Activated naive CD4-positive, alpha-beta T cell (primary cell): ENCODE results near the gene AMOTL2.

ENCODE experiments used
- DNase-seq, 4 experiments: peaks; one replicate each; lab custom pipeline; 2025; lab: John Stamatoyannopoulos, UW

AMOTL2 gene

DNA sequence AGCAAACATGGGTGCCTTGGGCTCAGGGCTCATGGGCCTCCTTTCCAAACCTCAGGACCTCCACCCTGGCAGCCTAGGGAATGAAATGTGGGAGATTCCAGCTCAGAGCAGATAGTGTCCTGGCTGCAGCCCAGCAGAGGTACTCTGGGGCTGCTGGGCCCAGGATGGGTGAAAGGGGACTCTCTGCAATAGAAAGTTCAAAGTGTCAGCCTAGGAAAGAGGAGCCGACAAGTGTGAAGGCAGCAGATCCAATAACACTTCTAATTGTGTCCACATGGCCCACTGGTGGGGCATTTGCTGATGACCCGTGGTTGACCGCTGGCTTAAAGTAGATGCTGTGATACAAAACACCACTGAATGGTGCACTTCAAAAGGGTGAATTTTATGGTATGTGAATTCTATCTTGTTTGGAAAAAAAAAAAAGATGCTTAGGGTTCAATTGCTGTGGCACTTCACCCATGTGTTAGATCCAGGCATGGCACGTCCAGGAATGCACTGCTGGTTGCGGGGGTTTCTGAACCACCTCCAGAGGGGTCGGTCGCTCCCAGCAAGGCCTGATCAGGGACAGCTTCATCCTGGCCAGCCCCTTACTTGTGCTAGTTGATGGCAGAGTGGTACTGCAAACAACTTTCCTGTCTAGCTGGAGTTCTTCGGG is 20.9 kb downstream of the AMOTL2 start:
- no peak for DNase-seq

DNA sequence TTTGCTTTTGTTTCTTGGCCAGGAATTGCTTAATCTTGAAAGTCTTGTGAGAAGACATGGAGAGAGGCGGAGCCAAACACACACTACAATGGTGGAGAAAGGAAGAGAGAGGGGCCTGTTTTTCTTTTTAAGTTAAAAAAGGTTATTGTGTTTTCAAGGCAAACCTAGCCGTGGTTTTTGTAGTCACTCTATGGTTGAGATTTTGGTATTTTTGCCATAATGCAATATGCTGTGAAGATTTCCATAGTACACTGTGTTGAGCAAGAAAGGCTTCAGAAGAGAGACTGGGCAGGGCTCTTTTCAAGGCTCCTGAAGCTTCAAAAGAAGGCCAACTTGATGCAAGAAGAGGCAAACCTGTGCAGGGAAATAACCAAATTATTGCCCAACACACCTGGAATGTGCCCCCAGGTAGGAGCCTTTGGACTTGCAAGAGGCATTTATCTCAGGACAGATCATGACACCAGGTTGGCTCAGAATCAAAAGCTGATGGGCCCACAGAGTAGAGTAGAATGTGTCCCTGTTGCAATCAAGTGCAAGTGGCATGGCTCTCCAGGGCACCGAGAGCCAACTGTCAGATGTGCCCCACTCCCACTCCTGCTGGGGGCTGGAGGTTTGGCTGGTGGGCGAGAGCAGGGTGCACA is 22.1 kb downstream of the AMOTL2 start:
- no peak for DNase-seq

GRCh38 chr3:134351427-134351826 is 22.8 kb downstream of the AMOTL2 start:
- no peak for DNase-seq

- DNase-seq, result no peak
Measured at GRCh38 chr3:134350861-134351311, 23.4 kb downstream of the AMOTL2 start.

- DNase-seq, result no peak
Measured at GRCh38 chr3:134350266-134350665, 24.0 kb downstream of the AMOTL2 start.

DNA sequence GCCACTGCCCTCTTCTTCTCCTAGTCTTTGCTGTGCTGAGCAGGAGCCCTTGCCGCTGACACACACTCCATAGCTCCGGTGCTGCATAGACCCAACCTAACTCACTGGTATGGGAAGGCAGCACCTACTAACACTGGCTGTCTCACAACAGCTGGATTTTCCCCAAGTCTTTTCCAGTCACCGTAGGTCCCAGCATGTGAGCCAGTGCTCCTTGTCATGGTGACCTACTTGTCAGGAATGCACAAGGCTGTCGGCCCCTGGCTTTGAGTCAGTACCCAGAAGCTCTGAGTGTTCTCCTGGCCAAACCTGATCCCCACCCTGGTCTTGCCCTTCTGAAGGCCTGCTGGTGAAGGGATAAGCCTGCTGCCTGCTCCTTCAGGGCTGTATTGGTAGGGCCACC is 25.7 kb downstream of the AMOTL2 start:
- DNase-seq, result no peak

DNA sequence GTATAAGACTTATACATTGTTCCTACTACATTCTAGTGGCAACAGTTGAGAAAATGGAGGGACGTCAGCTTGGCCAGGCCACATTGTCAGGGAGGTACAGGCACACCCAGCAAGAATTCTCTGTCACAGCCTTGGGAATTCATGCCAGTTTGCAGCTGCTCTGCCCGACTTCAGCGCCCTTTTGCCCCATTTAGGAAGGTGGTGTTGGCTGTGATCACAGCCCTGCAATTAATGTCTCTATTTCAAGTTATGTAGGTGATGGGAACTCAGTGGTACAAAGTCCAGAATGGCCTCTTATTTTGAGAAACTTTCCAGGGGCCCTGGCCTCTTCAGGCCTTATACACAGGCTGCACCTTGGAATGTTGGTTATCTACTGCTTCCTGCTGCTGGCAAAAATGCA is 26.7 kb downstream of the AMOTL2 start:
- no peak for DNase-seq

GRCh38 chr3:134346744-134347143 is 27.5 kb downstream of the AMOTL2 start:
- DNase-seq, result no peak

GRCh38 chr3:134345202-134345601 is 29.0 kb downstream of the AMOTL2 start:
- DNase-seq, result no peak

DNA sequence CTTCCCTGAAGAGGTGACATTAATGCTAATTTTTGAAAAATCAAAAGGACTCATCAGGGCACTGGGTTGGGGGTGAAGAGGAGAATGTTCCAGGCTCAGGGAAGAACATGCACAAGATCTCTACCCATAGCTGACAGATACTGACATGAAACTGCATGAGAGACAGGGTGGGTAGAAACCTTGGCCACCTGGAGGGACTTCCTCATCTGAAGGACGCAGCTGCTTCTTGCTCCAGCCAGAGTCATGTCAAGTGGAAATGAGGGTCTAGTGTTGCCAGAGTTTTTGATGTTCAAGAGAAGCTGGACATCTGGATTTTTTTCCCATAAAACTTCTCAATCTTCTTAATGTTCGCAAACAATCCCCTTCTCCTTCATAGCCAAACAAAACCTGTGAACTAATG is 29.7 kb downstream of the AMOTL2 start:
- DNase-seq, result no peak

DNA sequence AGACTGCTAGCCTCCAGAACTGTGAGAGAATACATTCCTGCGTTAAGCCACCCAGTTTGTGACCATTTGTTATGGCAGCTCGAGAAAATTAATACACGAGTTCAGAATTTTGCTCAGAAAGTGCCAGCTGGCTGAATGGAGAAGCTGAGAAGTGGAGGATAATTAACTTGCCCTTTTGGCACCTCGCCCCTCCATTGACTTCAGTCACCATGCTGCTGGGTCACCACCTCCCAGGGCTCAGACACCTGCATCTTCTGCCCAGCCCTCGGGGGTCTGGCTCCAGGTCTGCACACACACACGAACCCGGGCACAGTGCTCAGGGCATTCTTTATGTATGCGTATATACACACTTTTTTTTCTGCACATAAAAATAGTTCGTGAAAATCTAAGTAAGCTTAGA is 32.0 kb downstream of the AMOTL2 start:
- no peak for DNase-seq

DNA sequence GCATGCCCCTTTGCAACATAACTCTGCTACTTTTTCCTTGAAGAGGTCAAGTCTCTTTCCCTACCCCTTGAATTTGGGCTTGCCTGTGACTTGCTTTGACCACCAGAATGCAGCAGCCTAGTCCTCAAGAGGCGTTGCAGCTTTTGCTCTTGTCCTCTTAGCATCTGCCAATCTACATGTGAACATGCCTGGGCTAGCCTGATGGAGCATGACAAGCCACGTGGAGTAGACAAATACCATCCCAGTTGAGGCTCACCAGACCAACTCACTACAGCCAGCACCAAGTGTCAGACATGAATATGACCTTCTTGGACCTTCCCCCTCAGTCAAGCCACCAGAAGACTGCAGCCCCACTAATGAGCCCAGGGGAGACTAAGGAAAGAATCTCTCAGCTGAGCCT is 32.9 kb downstream of the AMOTL2 start:
- no peak for DNase-seq

GRCh38 chr3:134340982-134341365 is 33.3 kb downstream of the AMOTL2 start:
- no peak for DNase-seq

DNA sequence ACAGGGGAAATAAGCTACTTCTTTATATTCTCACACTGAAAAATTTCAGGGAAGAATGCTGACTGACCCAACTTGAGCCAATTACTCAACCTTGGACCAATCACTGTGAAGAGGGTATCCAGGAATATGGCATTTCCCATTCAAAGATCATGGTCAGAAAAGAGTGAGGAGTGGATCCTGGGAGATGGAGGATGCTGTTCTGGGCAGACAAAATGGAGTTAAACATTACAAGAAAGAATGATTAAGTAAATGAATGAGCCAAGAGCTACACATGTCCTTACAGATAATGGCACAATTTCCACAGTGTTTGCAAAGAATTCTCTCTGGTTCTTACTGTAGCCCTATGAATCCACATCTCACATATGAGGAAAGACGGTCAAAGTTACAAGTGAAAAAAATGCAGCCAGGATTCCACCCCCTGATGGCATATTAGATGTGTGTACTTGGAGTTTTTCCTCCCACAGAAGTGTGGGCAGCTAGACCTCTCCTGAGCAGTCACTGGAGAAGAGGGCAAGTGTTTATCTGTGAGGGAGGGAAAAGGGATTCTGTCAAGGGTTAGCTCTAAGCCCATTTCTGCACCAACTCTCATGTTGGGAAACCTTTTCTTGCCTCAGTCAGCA is 33.8 kb downstream of the AMOTL2 start:
- DNase-seq, result no peak

DNA sequence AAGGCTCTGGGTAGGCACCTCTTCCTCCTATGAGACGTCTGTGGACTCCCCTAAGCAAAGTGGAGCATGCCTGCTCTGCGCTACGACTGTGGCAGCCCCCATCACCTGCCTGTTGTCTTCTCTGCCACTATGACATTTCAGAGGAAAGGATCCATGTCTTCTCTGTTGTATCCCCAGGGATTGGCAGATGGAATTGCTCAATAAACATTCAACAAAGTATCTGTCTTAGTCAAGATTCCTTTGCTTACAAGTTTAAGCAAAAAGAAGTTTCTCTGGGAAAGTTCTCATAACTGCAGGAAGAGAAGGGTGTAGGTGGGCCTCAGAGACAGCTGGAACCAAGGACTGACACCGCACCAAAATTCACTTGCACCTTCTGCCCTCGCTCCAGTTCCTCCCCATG is 34.3 kb downstream of the AMOTL2 start:
- DNase-seq, result no peak

GRCh38 chr3:134339331-134339730 is 34.9 kb downstream of the AMOTL2 start:
- DNase-seq, result no peak

DNA sequence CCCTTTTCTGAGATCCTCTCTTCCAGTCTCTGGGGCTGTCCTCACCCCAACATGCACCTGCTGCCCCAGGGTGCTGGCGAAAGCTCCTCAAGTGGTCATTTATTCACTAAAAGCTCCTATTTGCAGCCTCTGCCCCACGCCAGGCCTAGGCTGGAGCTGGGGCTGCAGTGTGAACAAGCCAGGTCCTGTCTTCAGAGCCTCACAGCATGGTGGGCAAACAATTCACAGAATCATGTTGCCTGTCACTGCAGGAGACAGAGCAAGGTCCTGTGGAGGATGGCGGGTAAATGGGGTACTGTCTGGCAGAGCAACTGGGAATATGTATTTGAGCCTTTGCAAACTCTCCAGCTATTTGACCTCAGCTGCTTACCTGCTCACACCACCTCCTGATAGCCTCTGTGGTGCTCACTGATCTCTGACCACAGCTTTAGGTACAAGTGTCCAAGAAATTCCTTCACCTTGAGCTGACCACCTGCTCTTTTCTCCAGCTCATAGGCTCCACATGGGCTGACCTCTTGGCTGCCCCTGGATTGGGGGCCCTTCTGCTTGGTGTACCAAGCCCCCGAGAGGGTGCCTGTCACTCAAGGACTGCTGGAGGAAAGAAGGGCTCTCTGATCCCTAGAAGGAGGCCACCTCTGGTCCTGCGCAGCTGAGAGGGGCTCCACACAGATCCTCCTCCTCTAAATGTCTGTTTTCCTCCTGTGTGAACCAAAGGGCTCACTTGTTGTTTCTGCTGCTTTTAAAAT is 35.6 kb downstream of the AMOTL2 start:
- no peak for DNase-seq

GRCh38 chr3:134338201-134338512 is 36.1 kb downstream of the AMOTL2 start:
- no peak for DNase-seq

DNA sequence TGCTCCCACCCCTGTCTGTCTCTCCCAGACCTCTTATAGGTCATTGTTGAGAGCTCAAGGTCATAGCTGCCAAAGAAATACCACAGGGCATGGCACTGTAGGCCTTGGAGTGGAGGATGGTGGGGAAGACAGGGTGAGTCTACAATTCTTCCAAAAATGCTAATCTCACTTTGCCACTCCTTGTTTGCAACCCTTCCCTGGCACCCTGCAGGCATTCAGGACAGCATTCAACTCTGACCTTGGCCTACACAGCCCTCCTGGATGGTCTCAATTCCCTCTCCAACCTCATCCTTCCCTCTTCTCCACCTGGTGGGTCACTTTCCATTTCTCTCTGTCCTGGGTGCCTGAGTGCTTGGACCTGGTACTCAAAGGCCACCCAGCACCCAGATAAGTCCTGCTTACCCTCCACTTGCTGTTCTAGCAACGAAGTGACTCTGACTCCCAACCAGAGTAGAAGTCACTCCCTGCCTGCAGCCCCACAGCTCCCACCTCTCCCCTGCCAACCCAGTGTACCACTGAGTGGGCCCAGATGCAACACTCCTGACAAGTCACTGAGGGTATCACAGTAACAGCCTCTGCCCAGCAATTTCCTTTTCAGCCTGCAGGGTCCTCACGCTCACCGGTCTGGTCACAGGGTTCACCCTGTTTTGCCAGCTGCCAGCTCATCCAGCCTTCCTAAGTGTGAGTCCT is 36.6 kb downstream of the AMOTL2 start:
- no peak for DNase-seq

GRCh38 chr3:134337071-134337482 is 37.2 kb downstream of the AMOTL2 start:
- no peak for DNase-seq

- DNase-seq, result no peak
Measured at GRCh38 chr3:134336587-134336986, 37.7 kb downstream of the AMOTL2 start.

GRCh38 chr3:134334901-134335280 is 39.4 kb downstream of the AMOTL2 start:
- DNase-seq, result no peak
